ENCODE measurements around the gene TSPYL1.
"Not testable (repeated sequence)": the region's sequence is repeated elsewhere in the genome, so short reads cannot be mapped to it uniquely, and the experiment has no call there.

The TSPYL1 gene

DNA sequence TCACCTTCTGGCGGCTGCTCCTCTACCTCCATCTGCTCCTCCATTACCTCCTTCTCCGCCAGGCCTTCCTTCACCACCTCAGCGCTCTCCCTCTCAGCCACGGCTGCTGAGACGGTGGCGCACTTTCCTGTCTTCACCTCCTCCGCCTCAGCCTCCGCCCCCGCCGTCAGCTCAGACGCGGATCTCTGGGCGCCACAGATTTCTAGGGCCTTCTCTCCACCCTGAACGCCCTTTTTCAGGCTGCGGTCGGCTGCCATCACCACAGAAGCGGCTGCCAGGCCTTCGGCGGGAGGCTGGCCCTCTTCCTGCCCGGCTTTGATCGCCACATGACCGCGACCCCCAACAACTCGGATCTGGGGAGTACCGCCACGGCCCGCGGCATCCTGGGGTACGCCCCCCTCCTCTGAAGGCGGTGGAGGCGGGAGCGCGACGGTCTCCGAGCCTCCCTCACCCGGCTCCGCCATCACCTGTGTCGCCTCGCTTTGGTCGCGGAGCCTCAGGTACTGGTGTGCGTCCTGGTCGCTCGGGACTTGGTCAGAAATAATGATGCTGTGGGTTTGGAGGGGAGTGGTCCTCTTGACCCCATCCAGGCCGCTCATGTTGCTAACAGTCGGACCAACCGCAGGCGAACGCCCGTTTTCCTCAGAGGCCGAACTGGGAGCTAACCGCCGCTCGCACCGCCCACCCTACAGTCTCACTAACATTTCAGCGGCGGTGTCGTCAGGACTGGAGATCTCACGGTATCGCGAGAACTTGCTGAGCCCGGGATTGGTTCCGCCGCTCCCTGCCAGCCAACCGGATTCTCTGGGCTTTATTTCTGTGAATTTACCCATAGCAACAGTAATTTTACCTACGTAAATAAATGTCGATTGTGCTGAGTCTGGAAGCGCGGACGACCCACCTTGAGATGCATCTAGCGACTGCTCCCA lies at the start of gene TSPYL1:
Gene TSPYL1 (minus strand): TSS at position 699 of the 929 bp plus-strand sequence. CDS start 100 bp downstream, at position 599.
- DNase-seq, result peak; percentile 50 to 97 (median 88)

DNA sequence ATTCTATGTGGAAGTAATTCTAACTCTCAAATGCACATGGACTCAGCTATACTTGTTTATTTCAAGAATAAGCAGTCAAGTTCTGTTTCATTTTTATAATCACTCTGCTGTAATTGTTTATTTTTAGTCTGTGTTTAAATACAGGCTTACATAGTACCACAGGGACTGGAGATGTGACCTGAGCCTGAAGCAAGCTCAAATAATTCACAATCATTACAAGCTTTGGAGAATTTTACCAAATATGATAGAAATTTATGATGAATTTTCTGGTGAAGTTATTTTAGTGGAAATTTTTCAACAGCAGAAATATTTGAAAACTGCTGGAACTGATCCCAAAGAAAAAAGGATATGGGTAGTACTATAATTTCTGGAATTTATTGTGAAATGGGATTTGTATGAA lies 49.4 kb upstream of the TSPYL1 start:
- DNase-seq, result no peak

DNA sequence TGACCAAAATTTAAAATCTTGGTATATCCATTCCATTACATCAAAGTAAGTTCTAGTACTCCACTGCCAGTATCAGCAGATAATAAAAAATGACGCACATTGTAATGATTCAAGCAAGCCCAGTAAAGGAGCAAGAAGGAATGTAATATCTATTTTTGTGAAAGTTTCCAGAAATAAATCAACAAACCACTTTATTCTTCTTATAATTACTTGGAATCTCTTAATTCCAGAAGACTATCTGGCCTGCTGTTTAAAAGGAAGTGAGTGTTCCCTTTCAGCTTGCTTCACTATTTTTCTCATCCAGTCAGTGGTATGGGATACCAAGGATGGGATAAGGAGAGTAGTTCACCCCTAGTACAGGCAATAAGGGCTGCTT lies 48.8 kb upstream of the TSPYL1 start:
- DNase-seq, result no peak

DNA sequence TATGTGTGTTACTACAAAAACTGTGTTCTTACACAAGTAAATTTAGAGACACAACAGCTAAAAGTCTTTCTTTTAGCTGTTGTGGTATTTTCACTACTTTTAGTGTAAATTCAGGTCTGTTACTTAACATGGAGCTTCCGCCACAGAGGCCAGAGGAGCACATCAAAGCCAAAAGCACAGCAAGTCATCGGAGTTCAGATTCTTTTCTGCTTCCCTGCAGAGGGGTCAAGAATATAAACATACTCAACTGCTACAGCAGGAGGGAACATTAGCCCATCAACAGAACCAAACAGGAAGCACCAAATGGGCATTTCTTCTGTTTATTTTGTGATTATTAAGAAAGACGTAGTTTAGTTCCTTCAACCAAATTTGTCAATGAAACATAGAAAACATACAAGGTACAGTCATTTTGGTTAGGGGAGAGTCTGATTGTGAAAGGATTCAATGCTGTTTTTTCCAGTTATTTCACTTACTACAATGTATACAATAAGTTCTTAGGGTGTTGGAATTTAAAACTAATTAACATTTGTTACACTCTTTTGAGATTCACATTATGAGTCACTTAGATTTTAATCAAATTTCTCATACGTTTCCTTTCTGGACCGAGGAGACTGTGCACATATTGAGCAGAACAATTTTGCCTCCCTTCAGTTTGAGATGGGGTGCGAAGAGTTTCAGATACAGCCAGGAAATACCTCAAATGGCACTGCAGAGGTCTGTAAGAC lies 48.2 kb upstream of the TSPYL1 start:
- no peak for DNase-seq

DNA sequence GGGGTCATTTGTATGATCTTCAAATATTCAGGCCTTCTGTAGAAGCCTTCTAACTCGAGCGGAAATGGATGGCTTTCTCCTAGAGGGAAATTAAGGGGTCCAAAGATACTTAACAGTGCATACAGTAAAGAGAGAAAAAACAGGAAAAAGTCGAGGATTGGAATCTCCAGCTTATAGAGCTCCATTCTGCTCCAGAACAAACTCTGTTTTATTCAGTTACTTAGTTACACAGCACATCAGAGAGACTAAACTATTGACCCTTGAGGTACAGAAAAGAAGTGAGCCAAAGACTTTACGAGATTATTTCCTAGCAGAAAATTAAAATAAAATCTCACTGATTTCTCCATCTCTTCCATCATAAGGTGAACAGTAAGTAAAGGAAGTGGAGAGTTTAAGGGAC lies 47.3 kb upstream of the TSPYL1 start:
- no peak for DNase-seq

DNA sequence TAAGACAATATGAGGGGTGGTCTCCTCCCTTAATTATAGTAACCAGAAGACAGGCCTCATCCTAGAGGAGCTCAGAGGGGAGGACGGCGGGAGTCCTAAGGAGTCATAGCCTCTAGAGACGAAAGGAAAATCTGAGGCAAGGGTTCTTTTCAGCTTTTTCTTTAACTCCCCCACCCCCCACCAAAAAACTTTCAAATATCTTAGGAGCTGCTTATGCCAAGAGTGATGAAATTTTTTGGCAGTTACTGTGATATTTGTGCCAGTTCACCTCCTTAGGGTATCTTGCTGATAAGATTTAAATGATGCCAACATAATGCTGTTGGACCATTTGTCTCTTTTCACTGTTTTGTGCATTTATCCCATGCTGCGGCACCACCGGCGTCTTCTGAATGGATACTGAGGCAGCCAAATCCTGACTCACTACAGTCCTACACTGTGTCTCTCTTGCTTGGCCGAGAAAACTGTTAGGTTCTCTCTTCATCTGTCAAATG lies 46.5 kb upstream of the TSPYL1 start:
- no peak for DNase-seq

DNA sequence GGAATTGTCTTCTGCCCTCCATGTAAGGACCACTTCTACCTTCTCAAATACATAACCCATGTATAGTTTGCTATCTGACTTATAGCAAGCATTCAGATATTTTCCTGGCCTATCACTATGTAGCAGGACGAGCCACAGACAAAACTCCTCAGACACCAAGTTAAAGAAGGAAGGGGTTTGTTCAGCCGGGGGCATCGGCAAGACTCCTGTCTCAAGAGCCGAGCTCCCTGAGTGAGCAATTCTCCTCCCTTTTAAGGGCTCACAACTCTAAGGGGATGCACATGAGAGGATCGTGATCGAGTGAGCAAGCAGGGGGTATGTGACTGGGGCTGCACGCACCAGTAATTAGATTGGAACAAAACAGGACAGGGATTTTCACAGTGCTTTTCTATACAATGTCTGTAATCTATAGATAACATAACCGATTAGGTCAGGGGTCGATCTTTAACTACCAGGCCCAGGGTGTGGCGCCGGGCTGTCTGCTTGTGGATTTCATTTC lies 46.0 kb upstream of the TSPYL1 start:
- DNase-seq, result not testable (repeated sequence)

DNA sequence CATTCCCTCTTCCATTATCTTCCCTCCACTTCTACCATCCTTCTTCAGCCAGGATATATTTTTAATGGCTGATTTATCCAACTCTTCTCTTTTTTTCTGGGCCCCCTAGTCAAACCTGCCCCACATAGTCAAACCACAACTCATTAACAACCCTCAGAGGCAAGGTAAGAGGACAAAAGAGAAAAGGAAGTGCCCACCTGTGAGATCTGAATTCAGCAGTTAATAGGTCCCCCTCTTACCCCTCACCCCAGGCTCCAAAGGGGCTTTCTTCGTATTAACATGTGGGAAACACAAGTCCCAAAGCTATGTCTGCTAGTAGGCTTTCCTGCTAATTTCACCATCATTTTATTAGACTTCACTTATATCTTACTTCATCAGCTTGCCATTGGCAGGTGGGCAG lies 44.1 kb upstream of the TSPYL1 start:
- no peak for DNase-seq

DNA sequence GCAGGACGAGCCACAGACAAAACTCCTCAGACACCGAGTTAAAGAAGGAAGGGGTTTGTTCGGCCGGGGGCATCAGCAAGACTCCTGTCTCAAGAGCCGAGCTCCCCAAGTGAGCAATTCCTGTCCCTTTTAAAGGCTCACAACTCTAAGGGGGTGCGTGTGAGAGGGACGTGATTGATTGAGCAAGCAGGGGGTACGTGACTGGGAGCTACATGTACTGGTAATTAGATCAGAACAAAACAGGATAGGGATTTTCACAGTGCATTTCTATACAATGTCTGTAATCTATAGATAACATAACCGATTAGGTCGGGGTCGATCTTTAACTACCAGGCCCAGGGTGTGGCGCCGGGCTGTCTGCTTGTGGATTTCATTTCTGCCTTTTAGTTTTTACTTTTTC lies 42.2 kb upstream of the TSPYL1 start:
- not testable (repeated sequence) for DNase-seq

DNA sequence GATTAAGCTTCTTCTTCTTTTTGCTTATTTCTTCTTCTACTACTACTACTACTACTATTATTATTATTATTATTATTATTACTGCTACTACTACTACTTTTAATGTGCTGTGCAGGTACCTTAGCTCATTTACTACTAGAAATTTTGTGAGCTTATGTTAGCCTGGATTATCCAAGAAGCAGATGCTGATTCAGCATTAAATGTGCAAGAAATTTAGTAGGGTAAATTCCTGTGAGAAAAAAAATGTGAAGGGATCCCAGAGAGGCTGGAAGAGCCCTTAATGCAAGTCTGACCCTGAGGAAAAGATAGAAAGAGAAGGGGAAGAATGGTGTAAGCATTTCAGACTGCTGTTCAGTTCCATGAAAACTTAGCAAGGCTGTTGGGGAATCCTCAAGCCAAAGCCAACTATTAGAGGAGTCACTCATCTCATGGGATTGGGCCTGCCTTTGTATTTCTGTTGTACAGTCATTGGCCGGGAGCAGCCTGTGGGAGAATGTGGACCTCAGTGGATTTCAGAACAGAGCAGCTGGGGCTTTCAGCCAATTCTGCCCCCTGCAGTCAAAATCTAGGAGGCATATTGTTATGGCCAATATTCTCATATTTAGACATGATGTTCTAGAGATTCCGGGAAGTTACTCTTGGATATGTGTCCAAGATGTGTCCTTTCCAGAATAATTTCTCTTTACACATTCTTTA lies 37.2 kb upstream of the TSPYL1 start:
- DNase-seq, result no peak

DNA sequence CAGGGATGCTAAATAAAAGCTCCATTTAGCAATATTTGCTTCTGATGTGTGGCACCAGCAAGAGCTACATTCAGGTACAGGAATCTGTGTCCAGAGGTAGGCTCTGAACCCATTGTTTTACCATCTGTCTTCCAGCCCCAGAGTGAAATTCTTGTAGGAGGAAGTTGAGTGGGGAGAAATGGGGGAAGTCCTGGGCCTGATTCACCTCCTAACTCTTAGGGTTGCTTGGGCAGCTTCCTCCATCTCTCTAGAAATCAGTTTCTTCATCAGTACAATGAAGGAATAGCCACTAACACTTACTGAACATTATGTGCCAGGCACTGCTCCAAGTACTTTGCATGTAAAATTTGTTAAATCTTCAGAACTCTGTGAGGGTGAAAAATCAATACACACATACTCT lies 35.1 kb upstream of the TSPYL1 start:
- DNase-seq, result no peak

DNA sequence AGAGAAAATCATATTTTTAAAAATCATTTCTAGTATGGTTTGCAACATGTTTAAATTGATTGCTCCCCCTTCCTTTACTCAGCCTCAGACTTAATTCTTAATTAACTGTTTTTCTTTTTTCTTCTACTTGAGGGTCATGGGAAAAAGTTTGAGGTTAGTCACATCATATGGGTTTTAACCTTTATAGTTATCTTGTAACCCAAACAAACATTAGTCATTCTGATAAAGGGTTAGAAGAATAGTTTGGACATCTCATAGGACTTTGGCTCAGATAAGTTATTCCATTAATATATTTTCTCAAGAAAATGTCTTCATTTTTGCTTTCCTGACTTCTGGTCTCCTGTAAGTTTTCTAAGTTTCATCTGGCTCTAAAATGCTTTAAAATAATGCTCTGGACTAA lies 34.5 kb upstream of the TSPYL1 start:
- no peak for DNase-seq

DNA sequence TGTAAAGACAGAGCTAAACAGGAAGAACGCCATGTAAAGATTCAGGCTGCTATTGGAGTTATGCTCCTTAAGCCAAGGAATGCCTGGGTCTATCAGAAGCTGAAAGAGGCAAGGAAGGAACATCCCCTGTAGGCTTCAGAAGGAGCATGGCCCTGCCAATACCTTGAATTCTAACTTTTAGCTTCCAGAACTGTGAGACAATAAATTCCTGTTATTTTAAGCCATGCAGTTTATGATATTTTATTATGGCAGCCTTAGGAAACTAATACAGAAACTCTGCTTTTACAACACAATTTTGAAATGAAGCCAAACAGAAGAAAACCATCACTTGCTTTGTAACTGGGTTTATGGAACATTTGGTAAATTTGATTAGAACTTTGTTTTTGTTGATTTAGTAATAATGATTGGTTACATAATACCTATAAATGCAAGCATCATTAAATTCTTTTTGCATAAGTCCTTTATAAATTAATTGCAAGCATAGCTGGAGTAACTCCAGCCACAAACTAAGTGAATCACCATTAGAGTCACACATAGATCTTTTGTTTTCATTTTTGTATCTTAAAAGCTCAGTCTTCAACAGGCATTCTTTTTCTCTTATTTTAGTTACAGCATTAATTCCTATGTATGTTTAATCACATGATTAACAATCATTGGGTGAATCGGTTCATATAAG lies 33.5 kb upstream of the TSPYL1 start:
- no peak for DNase-seq

DNA sequence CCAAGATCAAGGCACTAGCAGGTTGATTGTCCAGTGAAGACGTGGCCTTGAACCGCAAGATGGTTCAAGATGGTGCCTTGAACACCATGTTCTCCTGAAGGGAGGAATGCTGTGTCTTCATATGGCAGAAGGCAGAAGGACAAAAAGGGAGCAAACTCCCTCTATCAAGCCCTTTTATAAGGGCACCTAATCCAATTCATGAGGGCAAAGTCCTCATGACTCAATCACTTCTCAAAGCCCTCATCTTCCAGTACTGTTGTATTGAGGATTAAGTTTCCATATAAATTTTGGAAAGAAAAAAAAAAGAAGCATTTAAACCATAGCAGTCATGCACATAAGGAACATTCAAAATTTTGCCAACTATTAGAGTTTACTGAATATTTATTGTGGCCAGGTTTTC lies 29.9 kb upstream of the TSPYL1 start:
- DNase-seq, result no peak

DNA sequence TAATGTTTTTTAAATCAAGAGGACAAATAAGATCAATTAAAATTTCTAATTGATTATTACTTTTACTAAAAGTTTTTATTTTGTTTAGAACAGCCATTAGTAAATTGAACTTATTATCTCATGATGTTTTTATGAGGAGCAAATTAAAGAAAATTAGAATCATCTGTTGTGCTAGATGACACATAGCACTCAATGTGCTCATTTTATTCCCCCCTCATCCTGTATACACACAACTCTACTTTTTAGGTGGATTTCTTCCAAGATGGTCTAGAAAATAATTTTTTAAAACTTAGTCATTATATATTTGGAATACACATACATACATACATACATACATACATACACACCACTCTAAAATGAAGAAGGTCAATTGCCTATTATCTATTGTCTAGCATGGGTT lies 29.3 kb upstream of the TSPYL1 start:
- no peak for DNase-seq

DNA sequence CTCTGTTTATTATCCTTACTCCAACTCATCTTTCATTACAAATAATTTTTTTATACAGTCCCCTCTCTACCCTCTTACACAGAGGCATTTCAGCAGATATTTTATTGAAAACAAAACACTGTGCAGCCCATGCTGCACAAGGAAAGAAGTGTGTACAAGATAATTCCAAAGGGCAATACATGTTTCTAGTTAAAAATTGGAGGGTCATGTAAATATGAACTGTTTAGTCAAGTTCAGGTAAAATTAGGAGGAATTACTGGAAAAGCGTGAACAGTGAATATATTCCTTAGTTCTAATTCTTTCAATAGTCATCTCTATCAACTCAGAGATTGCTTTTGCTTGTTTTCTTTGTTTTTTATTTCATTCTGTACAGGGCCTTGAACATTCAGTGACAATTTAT lies 27.9 kb upstream of the TSPYL1 start:
- no peak for DNase-seq

DNA sequence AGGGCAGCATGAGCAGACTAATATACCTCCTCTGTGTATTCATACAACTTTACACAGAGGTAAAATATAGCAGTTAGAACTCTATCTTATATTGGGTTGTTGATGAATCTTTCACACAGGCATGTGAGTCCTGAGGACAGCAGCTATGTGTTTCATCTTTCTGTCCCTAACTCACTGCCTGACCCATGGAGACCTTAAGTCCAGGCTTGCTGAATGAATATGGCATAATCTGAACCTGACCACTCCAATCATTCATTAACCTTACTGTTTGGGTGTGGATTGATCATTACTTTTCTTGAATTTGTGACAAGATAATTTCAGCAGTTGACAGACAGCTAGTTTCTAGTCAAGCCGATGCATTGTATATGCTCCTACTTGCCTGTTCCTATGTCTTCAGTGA lies 27.3 kb upstream of the TSPYL1 start:
- no peak for DNase-seq

DNA sequence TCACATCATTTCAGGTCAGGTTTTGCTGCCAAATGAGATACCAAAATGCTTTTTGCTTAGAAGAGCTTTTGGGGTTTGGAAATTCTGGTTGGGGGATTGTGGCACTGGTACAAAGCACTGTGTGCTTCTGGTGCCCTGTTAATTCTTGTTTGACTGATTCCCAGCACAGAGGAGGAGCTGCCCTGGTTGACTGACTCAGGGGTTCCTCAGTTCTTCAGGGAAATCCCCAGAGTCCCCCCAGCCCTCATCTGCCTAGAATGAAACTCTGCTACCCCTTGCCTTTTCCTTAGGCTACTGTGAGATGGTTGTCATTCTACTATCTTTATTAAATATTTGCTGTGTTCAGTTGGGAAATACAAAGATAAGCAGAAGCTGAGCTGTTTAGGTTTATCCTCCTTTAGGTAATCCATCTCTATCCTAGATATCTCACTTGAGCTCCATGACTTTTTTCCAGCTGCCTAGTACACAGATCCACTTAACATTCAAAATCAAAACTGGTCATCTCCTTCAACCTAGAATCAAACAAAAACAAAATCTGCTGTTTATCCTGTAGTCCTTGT lies 24.9 kb upstream of the TSPYL1 start:
- DNase-seq, result no peak

DNA sequence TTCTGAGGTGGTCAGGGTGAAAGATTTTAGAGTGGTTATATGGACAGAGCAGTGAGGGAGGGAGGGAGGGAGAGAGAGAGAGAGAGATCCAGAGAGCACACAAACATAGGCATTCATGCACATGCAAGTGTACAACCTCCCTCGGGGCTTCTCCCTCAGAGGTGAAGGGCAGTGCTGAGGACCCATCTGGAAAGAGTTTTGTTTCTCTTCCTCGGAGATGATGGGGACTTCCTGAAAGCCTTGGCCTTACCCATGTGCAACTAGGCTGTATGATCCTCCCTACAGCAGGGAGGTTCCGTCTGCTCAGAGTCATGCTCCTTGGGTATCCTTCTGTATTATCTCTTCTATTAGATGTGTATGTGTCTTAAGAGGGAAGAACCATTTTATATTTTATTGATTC lies 21.4 kb upstream of the TSPYL1 start:
- no peak for DNase-seq

DNA sequence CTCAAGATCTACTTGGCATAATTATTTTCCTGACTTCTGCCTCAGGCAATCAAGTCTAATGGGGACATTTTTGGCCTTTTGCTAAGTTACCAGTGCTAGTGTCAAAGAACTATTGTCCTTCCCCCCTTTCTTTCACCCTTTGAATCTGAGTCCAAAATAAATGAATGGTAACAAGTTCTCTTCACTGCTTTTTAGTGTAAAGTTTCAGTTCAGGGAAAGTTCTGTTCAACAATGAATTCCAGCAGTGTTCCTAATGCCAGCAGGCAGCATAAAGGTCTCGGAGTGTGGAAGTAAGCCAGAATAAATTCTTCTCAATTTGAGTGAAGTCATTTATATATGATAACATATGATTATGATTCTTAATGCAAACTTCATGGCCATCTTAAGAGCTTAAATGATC lies 20.8 kb upstream of the TSPYL1 start:
- no peak for DNase-seq

DNA sequence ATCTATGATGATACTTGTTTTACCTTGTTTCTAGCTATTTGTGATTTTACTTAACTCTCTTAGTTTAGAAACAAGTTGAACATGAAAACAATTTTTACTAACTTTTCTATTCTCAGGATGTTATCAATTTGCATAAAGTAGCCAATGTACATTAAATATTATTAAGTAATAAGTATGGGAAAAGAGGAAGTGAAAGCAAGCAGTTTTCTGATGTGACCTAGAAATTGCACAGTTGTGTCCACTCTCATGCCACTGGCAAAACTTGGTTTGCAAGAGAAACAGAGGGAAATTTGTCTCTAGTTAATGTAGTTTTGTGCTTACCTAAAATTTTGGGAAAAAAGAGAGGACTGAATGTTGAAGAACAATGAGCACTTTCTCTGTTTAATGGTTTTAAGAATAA lies 19.2 kb upstream of the TSPYL1 start:
- no peak for DNase-seq

DNA sequence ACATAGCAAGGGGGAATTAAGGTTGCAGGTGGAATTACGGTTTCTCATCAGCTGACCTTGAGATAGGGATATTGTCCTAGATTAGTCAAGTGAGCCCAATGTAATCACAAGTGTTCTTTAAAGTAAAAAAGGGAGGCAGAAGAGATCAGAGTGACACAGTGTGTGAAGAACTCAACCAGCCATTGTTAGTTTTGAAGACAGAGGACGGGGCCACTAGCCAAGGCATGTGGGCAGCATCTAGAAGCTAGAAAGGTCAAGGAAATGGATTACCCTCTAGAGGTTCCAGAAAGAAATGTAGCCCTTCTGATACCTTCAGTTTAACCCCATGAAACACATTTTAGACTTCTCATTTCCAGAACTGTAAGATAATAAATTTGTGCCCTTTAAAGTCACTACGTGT lies 18.5 kb upstream of the TSPYL1 start:
- DNase-seq, result no peak

All from C1 segment of cervical spinal cord (tissue), 14 donors.